Stomach (tissue), 4 donors: Measurements from ENCODE around the gene OIP5.

Experiments
- CTCF ChIP-seq, 7 experiments: fragments of 450-650 bp in 4 of 7; fragments of 200-600 bp in 3 of 7; sonication (generic) in 3 of 7; IDR thresholded peaks; one replicate each; pipeline ENCODE4 v1.5.1; 2016 to 2019; ENCODE audit warnings: antibody characterized with exemption in 7 of 7, control low read depth in 2 of 7, mild to moderate bottlenecking in 1 of 7
- POLR2A ChIP-seq, 4 donors: fragments of 450-650 bp; IDR thresholded peaks; one replicate each; pipeline ENCODE4 v1.6.1; 2016; ENCODE audit warnings: antibody characterized with exemption in 4 of 4, control low read depth in 2 of 4, mild to moderate bottlenecking in 1 of 4, moderate library complexity in 1 of 4

DNA sequence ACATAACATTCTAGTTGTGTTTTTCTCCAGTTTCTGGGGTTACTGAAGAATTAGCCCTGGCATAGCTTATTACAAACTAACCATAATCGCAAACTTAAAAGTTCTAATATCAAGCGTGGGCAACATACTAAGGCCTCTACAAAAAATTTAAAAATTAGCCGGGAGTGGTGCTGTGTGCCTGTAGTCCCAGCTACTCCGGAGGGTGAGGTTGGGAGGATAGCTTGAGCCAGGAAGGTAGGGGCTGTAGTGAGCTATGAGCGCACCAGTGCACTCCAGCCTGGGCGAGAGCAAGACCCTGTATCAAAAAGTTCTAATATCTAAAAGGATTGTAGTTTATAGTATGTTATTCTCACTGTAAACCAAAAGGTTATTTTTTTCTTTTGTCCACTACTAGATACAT lies 1.1 kb downstream of the OIP5 start:
- TF ChIP-seq CTCF (IDR thresholded peaks at IDR 0.05) (no peak), POLR2A (IDR thresholded peaks at IDR 0.05) (no peak)
